ENCODE data around the gene TEKT2. TPM values are rescaled to one million over a fixed set of nuclear protein-coding genes. Genes with fewer than 3 reads are reported as not detected.

TEKT2 gene
- total and polyA plus RNA-seq, 2 of the 8 experiments (the other 6 are each of a cell fraction or from before 2014, with no cell fraction given): 1.6 to 1.7 TPM

DNA sequence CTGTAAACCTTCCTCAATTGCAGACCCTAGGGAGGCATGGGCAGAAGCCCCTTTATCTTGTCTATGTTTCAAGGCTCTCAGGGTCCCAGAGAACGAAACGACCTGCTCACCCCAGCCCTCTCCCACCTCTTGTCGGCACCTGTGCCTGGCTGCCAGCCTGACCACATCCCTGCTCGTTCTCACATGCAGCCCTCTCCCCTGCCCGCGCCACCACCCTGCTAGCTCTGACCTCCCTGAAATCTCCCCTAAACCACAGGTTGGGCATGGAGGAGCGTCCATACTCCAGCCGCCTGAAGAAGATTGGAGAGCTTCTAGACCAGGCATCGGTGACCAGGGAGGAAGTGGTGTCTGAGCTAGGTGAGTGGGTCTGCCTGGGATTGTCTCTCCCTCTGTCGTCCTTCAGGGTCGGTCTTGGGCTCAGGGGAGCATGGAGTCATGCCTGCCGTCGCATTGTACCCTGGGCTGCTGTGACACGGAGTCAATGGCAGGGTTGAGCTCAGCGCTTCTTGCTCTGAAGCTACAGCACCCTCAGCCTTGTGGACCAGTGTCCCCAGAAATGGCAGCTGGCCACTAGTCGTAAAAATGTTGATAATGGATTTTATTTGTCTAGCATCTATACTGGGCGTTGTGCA is 8.4 kb downstream of the TEKT2 start:
- no peak for FAIRE-seq

More for the DNA sequence above, 8.4 kb downstream of the TEKT2 start:
- no peak overlapping the region for H3K56ac ChIP-seq (replicated peaks; ENCODE audit: insufficient read length, low read depth, low read length)
- no peak overlapping the region for H2BK120ac ChIP-seq (replicated peaks; ENCODE audit: low read depth, low read length)
- peaks cover 5% of the 10 kb centered on the region; the same call in 1 of the 2 replicates for H3K79me1 ChIP-seq (ENCODE audit: low read depth, low read length)
- no peak overlapping the region for H3K4ac ChIP-seq (replicated peaks; ENCODE audit: insufficient read length, low read depth, low read length)
- H2AFZ ChIP-seq (ENCODE audit: low read length): no peak overlapping the region
- WGBS, 2 experiments (ENCODE audit: extremely low coverage in 1 of 2, insufficient coverage in 1 of 2, insufficient read length in 1 of 2, insufficient replicate concordance in 2 of 2, low coverage in 1 of 2, low lambda C conversion rate in 2 of 2, missing lambda C conversion rate in 1 of 2): 86% methylated on average over 17 of the region's 17 CpGs; no CpG with 5 or more reads in 1 of the 2 experiments
- H3K23ac ChIP-seq (ENCODE audit: insufficient read length): no peak overlapping the region
- peaks cover 23 to 38% (median 33%) of the 10 kb centered on the region in 4 experiments for H3K36me3 ChIP-seq (ENCODE audit: control insufficient read depth in 2 of 4, insufficient read depth in 4 of 4, low read length in 3 of 4)
- no peak overlapping the region for H2BK15ac ChIP-seq (ENCODE audit: low read length)
- peaks cover 0 to 15% of the 10 kb centered on the region in 2 experiments; a peak in 2 of 4 replicates for H3K79me2 ChIP-seq (ENCODE audit: control insufficient read depth in 1 of 2, insufficient read depth in 2 of 2, low read length in 2 of 2)
- no peak overlapping the region for H3K14ac ChIP-seq (ENCODE audit: insufficient read length)
- H2BK20ac ChIP-seq (ENCODE audit: low read length): no peak overlapping the region
- no peak overlapping the region for H3K4me3 ChIP-seq (ENCODE audit: extremely low read depth in 1 of 4, insufficient read depth in 2 of 4, low read depth in 3 of 4, low read length in 4 of 4)
- H2BK5ac ChIP-seq (ENCODE audit: low read depth, low read length): no peak overlapping the region
- no peak overlapping the region for H3K9ac ChIP-seq (replicated peaks in 1 of 4; ENCODE audit: extremely low read depth in 1 of 4, low read depth in 3 of 4, low read length in 3 of 4)
- ChIA-PET CTCF (ENCODE audit: partially characterized antibody) (interaction anchor here (1.2 to 32.6 kb wide), 4 partner anchors 45 to 70 kb away, joined by 3 to 738 read pairs (median 3); partner anchors contain the start of gene TRAPPC3), POLR2A (ENCODE audit: partially characterized antibody) (no interaction called here)
- H3K18ac ChIP-seq (ENCODE audit: extremely low read depth, low read length): no peak overlapping the region
- peaks cover 7% of the 10 kb centered on the region; the same call in 1 of the 2 replicates for H3K23me2 ChIP-seq (ENCODE audit: low read depth, low read length)
- TF ChIP-seq GTF2F1 (IDR thresholded peaks at IDR 0.05; ENCODE audit: borderline replicate concordance, low read depth, low read length): no peak
- DNase-seq (ENCODE audit: low read depth in 1 of 2, low spot score in 2 of 2): no peak
- no peak overlapping the region for H4K5ac ChIP-seq (ENCODE audit: insufficient read length, low read depth, low read length)
- no peak overlapping the region for H4K8ac ChIP-seq (ENCODE audit: extremely low read depth, insufficient read depth, low read length)
- no peak overlapping the region for H2AK5ac ChIP-seq (ENCODE audit: low read depth, low read length)
- H4K20me1 ChIP-seq (replicated peaks in 1 of 2; ENCODE audit: control insufficient read depth in 1 of 2, insufficient read depth in 2 of 2, low read length in 2 of 2): peaks cover 0 to 10% of the 10 kb centered on the region in 2 experiments
- H3K4me1 ChIP-seq (replicated peaks in 1 of 4; ENCODE audit: control insufficient read depth in 3 of 4, insufficient read depth in 4 of 4, low read length in 3 of 4): peaks cover 0 to 17% (median 14%) of the 10 kb centered on the region in 4 experiments; a peak in 5 of 7 replicates
- H3K4me2 ChIP-seq (ENCODE audit: insufficient read depth in 1 of 2, low read depth in 2 of 2, low read length in 2 of 2): no peak overlapping the region
- no peak overlapping the region for H4K91ac ChIP-seq (replicated peaks; ENCODE audit: insufficient read length, low read length)
- no peaks in the 10 kb centered on the region for H3K27me3 ChIP-seq (replicated peaks in 1 of 4; ENCODE audit: control insufficient read depth in 3 of 4, extremely low read depth in 1 of 4, insufficient read depth in 3 of 4, low read length in 3 of 4)
- H3K9me3 ChIP-seq (ENCODE audit: insufficient read depth in 2 of 2, low read depth in 1 of 2, low read length in 1 of 2): no peaks in the 10 kb centered on the region
- H2BK12ac ChIP-seq (ENCODE audit: low read depth, low read length): no peak overlapping the region
- H3K27ac ChIP-seq (ENCODE audit: low read depth, low read length): no peak overlapping the region
